ENCODE results near the gene RBM44. TPM values are rescaled to one million over a fixed set of nuclear protein-coding genes. Genes with fewer than 3 reads are reported as not detected.

RBM44 gene
- total and polyA plus RNA-seq, 10 donors = 0.29 to 3.1 (median 1.5) TPM

- Histone ChIP-seq H3K27ac (no peak overlapping the region), H3K36me3 (no peaks in the 10 kb centered on the region), H3K4me1 (no peaks in the 10 kb centered on the region), H3K9me3 (peaks cover 0 to 21% (median 13%) of the 10 kb centered on the region in 8 donors), H3K4me3 (no peak overlapping the region), H3K27me3 (replicated peaks in 1 of 7) (no peaks in the 10 kb centered on the region)
- no peak for DNase-seq
- TF ChIP-seq POLR2AphosphoS5 (IDR thresholded peaks at IDR 0.05) (no peak), POLR2A (IDR thresholded peaks at IDR 0.05) (no peak), CTCF (IDR thresholded peaks at IDR 0.05 in 8 of 11, conservative IDR thresholded peaks at IDR 0.05 in 3 of 11) (no peak)
- intact Hi-C loops (cut with DNase I; ENCODE audit: low total_unique reads) = no loop called here
- WGBS, 5 donors = 92 to 95% (median 93%) methylated on average over 34 of the region's 34 CpGs
Observed at GRCh38 chr2:237799060-237799428, 465 bp downstream of the RBM44 start.

- intact Hi-C loops (cut with DNase I; ENCODE audit: low total_unique reads) = no loop called here
- 90 to 97% (median 91%) methylated on average over 2 of the region's 2 CpGs for WGBS, 5 donors
Observed at GRCh38 chr2:237801466-237801865, 2.9 kb downstream of the RBM44 start.

GRCh38 chr2:237806334-237806733 lies 7.8 kb downstream of the RBM44 start:
- Histone ChIP-seq H3K36me3 (no peaks in the 10 kb centered on the region), H3K4me1 (no peaks in the 10 kb centered on the region), H3K4me3 (no peak overlapping the region), H3K27me3 (replicated peaks in 1 of 7) (no peaks in the 10 kb centered on the region), H3K27ac (no peak overlapping the region), H3K9me3 (peaks cover 0 to 6% (median 0%) of the 10 kb centered on the region in 8 donors)
- DNase-seq = no peak
- 64 to 84% (median 72%) methylated on average over 2 of the region's 2 CpGs for WGBS, 5 donors
- no peak for TF ChIP-seq CTCF (IDR thresholded peaks at IDR 0.05 in 8 of 11, conservative IDR thresholded peaks at IDR 0.05 in 3 of 11)
- no peak for TF ChIP-seq POLR2A (IDR thresholded peaks at IDR 0.05)
- TF ChIP-seq POLR2AphosphoS5 (IDR thresholded peaks at IDR 0.05) = no peak
- intact Hi-C loops (cut with DNase I; ENCODE audit: low total_unique reads) = no loop called here

More at GRCh38 chr2:237801466-237801865, 2.9 kb downstream of the RBM44 start:
- no peaks in the 10 kb centered on the region for H3K4me1 ChIP-seq
- H3K27me3 ChIP-seq (replicated peaks in 1 of 7) = no peaks in the 10 kb centered on the region
- no peak for DNase-seq
- no peaks in the 10 kb centered on the region for H3K36me3 ChIP-seq
- TF ChIP-seq POLR2A (IDR thresholded peaks at IDR 0.05) (no peak), CTCF (IDR thresholded peaks at IDR 0.05 in 8 of 11, conservative IDR thresholded peaks at IDR 0.05 in 3 of 11) (no peak), POLR2AphosphoS5 (IDR thresholded peaks at IDR 0.05) (no peak)
- peaks cover 0 to 21% (median 13%) of the 10 kb centered on the region in 8 donors for H3K9me3 ChIP-seq
- no peak overlapping the region for H3K27ac ChIP-seq
- H3K4me3 ChIP-seq = no peak overlapping the region

GRCh38 chr2:237815637-237816036 lies 17.1 kb downstream of the RBM44 start:
- H3K4me3 ChIP-seq = no peak overlapping the region
- H3K4me1 ChIP-seq = no peaks in the 10 kb centered on the region
- intact Hi-C loops (cut with DNase I; ENCODE audit: low total_unique reads) = no loop called here
- H3K27ac ChIP-seq = no peak overlapping the region
- no peaks in the 10 kb centered on the region for H3K36me3 ChIP-seq
- TF ChIP-seq POLR2A (IDR thresholded peaks at IDR 0.05) (no peak), CTCF (IDR thresholded peaks at IDR 0.05 in 8 of 11, conservative IDR thresholded peaks at IDR 0.05 in 3 of 11) (no peak), POLR2AphosphoS5 (IDR thresholded peaks at IDR 0.05) (no peak)
- H3K9me3 ChIP-seq = no peaks in the 10 kb centered on the region
- 67 to 80% (median 73%) methylated on average over 1 of the region's 1 CpG for WGBS, 5 donors
- no peaks in the 10 kb centered on the region for H3K27me3 ChIP-seq (replicated peaks in 1 of 7)
- DNase-seq = no peak

All from spleen (tissue), 11 donors.